Measurements from ENCODE around the gene ACLY.

The ACLY gene

GRCh38 chr17:41891135-41892020 lies 27.4 kb downstream of the ACLY start:
- peaks cover 66 to 96% of the 10 kb centered on the region in 2 donors for H3K36me3 ChIP-seq (replicated peaks in 1 of 2; ENCODE audit: control insufficient read depth in 2 of 2, insufficient read depth in 2 of 2, low read length in 2 of 2)
- no peak overlapping the region for H3K4me3 ChIP-seq (ENCODE audit: low read length in 2 of 2)
- H3K14ac ChIP-seq (ENCODE audit: low read length), result no peak overlapping the region
- no peaks in the 10 kb centered on the region for H3K9me3 ChIP-seq (replicated peaks in 1 of 2; ENCODE audit: control insufficient read depth in 2 of 2, insufficient read depth in 1 of 2, low read depth in 1 of 2, low read length in 2 of 2)
- no peak overlapping the region for H3K9ac ChIP-seq (ENCODE audit: low read depth, low read length, poor library complexity)
- H3K27ac ChIP-seq (replicated peaks; ENCODE audit: low read length), result no peak overlapping the region
- no peak overlapping the region for H3K4me2 ChIP-seq (ENCODE audit: insufficient read depth, low read length, poor library complexity, severe bottlenecking)
- no CpG with 5 or more reads among the region's 7 CpGs for WGBS, 2 donors (ENCODE audit: extremely low coverage in 2 of 2, insufficient read length in 2 of 2, insufficient replicate concordance in 1 of 2)
- no peak overlapping the region for H4K91ac ChIP-seq (ENCODE audit: low read depth, low read length, poor library complexity)
- H2AFZ ChIP-seq (ENCODE audit: low read length), result no peak overlapping the region
- no peak overlapping the region for H2BK5ac ChIP-seq (ENCODE audit: low read length)
- H2BK12ac ChIP-seq (ENCODE audit: low read length), result no peak overlapping the region
- H3K18ac ChIP-seq (ENCODE audit: low read length), result no peak overlapping the region
- no peak overlapping the region for H4K8ac ChIP-seq (ENCODE audit: low read depth, low read length)
- no peak overlapping the region for H2BK15ac ChIP-seq (ENCODE audit: low read length)
- H3K27me3 ChIP-seq (ENCODE audit: control insufficient read depth in 3 of 3, insufficient read depth in 3 of 3, low read depth in 1 of 3, low read length in 3 of 3), result no peaks in the 10 kb centered on the region
- H2BK120ac ChIP-seq (ENCODE audit: low read depth, low read length), result no peak overlapping the region
- no peak overlapping the region for H3K23ac ChIP-seq (ENCODE audit: low read depth, low read length, poor library complexity)
- no peak for DNase-seq (ENCODE audit: low spot score)
- H3K4me1 ChIP-seq (ENCODE audit: control insufficient read depth in 2 of 2, insufficient read depth in 1 of 2, low read depth in 1 of 2, low read length in 2 of 2), result no peaks in the 10 kb centered on the region
- H2AK5ac ChIP-seq (ENCODE audit: low read depth, low read length), result no peak overlapping the region
- peaks cover 13% of the 10 kb centered on the region for H3K79me1 ChIP-seq (ENCODE audit: low read depth, low read length)
- H3K4ac ChIP-seq (ENCODE audit: low read length), result no peak overlapping the region

- Histone ChIP-seq H3K23ac (ENCODE audit: low read depth, low read length, poor library complexity) (no peak overlapping the region), H2AFZ (ENCODE audit: low read length) (no peak overlapping the region), H3K4ac (ENCODE audit: low read length) (no peak overlapping the region), H2BK12ac (ENCODE audit: low read length) (no peak overlapping the region), H4K8ac (ENCODE audit: low read depth, low read length) (no peak overlapping the region), H3K14ac (ENCODE audit: low read length) (no peak overlapping the region), H3K4me2 (ENCODE audit: insufficient read depth, low read length, poor library complexity, severe bottlenecking) (no peak overlapping the region), H3K27ac (replicated peaks; ENCODE audit: low read length) (no peak overlapping the region), H3K4me1 (ENCODE audit: control insufficient read depth in 2 of 2, insufficient read depth in 1 of 2, low read depth in 1 of 2, low read length in 2 of 2) (peaks cover 0 to 5% of the 10 kb centered on the region in 2 donors), H3K18ac (ENCODE audit: low read length) (no peak overlapping the region), H3K36me3 (replicated peaks in 1 of 2; ENCODE audit: control insufficient read depth in 2 of 2, insufficient read depth in 2 of 2, low read length in 2 of 2) (peaks cover 70 to 96% of the 10 kb centered on the region in 2 donors), H3K4me3 (ENCODE audit: low read length in 2 of 2) (no peak overlapping the region), H3K27me3 (ENCODE audit: control insufficient read depth in 3 of 3, insufficient read depth in 3 of 3, low read depth in 1 of 3, low read length in 3 of 3) (no peaks in the 10 kb centered on the region), H3K9me3 (replicated peaks in 1 of 2; ENCODE audit: control insufficient read depth in 2 of 2, insufficient read depth in 1 of 2, low read depth in 1 of 2, low read length in 2 of 2) (no peaks in the 10 kb centered on the region), H2AK5ac (ENCODE audit: low read depth, low read length) (no peak overlapping the region), H3K9ac (ENCODE audit: low read depth, low read length, poor library complexity) (no peak overlapping the region), H3K79me1 (ENCODE audit: low read depth, low read length) (peaks cover 7% of the 10 kb centered on the region), H2BK5ac (ENCODE audit: low read length) (no peak overlapping the region), H2BK15ac (ENCODE audit: low read length) (no peak overlapping the region), H2BK120ac (ENCODE audit: low read depth, low read length) (no peak overlapping the region), H4K91ac (ENCODE audit: low read depth, low read length, poor library complexity) (no peak overlapping the region)
- DNase-seq (ENCODE audit: low spot score), result no peak
- no CpG with 5 or more reads among the region's 6 CpGs for WGBS, 2 donors (ENCODE audit: extremely low coverage in 2 of 2, insufficient read length in 2 of 2, insufficient replicate concordance in 1 of 2)
Observed at GRCh38 chr17:41888332-41888965, 30.3 kb downstream of the ACLY start.

- Histone ChIP-seq H3K9me3 (replicated peaks in 1 of 2; ENCODE audit: control insufficient read depth in 2 of 2, insufficient read depth in 1 of 2, low read depth in 1 of 2, low read length in 2 of 2) (no peaks in the 10 kb centered on the region), H3K4ac (ENCODE audit: low read length) (peak overlapping the region; percentile 91), H3K36me3 (replicated peaks in 1 of 2; ENCODE audit: control insufficient read depth in 2 of 2, insufficient read depth in 2 of 2, low read length in 2 of 2) (peaks cover 63 to 95% of the 10 kb centered on the region in 2 donors), H2BK12ac (ENCODE audit: low read length) (peak overlapping the region; percentile 65), H3K79me1 (ENCODE audit: low read depth, low read length) (peaks cover 1% of the 10 kb centered on the region), H2AFZ (ENCODE audit: low read length) (no peak overlapping the region), H3K27ac (replicated peaks; ENCODE audit: low read length) (peak overlapping the region; percentile 21), H2BK5ac (ENCODE audit: low read length) (no peak overlapping the region), H3K4me2 (ENCODE audit: insufficient read depth, low read length, poor library complexity, severe bottlenecking) (peak overlapping the region; percentile 32), H3K9ac (ENCODE audit: low read depth, low read length, poor library complexity) (peak overlapping the region; percentile 88), H3K27me3 (ENCODE audit: control insufficient read depth in 3 of 3, insufficient read depth in 3 of 3, low read depth in 1 of 3, low read length in 3 of 3) (no peaks in the 10 kb centered on the region), H2BK120ac (ENCODE audit: low read depth, low read length) (no peak overlapping the region), H2BK15ac (ENCODE audit: low read length) (no peak overlapping the region), H3K4me3 (ENCODE audit: low read length in 2 of 2) (no peak overlapping the region), H3K4me1 (ENCODE audit: control insufficient read depth in 2 of 2, insufficient read depth in 1 of 2, low read depth in 1 of 2, low read length in 2 of 2) (peaks cover 0 to 5% of the 10 kb centered on the region in 2 donors), H3K23ac (ENCODE audit: low read depth, low read length, poor library complexity) (peak overlapping the region; percentile 20), H3K18ac (ENCODE audit: low read length) (peak overlapping the region; percentile 86), H4K8ac (ENCODE audit: low read depth, low read length) (peak overlapping the region; percentile 70), H3K14ac (ENCODE audit: low read length) (no peak overlapping the region), H4K91ac (ENCODE audit: low read depth, low read length, poor library complexity) (no peak overlapping the region), H2AK5ac (ENCODE audit: low read depth, low read length) (no peak overlapping the region)
- DNase-seq (ENCODE audit: low spot score), result peak; percentile 66
- no CpG with 5 or more reads among the region's 6 CpGs for WGBS, 2 donors (ENCODE audit: extremely low coverage in 2 of 2, insufficient read length in 2 of 2, insufficient replicate concordance in 1 of 2)
Observed at GRCh38 chr17:41885733-41886132, 33.0 kb downstream of the ACLY start.

GRCh38 chr17:41882756-41883155 lies 36.0 kb downstream of the ACLY start:
- Histone ChIP-seq H2AFZ (ENCODE audit: low read length) (no peak overlapping the region), H3K4ac (ENCODE audit: low read length) (no peak overlapping the region), H2AK5ac (ENCODE audit: low read depth, low read length) (no peak overlapping the region), H3K9ac (ENCODE audit: low read depth, low read length, poor library complexity) (no peak overlapping the region), H2BK12ac (ENCODE audit: low read length) (no peak overlapping the region), H3K4me3 (ENCODE audit: low read length in 2 of 2) (no peak overlapping the region), H3K27ac (replicated peaks; ENCODE audit: low read length) (no peak overlapping the region), H3K4me2 (ENCODE audit: insufficient read depth, low read length, poor library complexity, severe bottlenecking) (no peak overlapping the region), H2BK5ac (ENCODE audit: low read length) (no peak overlapping the region), H3K23ac (ENCODE audit: low read depth, low read length, poor library complexity) (no peak overlapping the region), H4K91ac (ENCODE audit: low read depth, low read length, poor library complexity) (no peak overlapping the region), H3K14ac (ENCODE audit: low read length) (no peak overlapping the region), H3K79me1 (ENCODE audit: low read depth, low read length) (peaks cover 3% of the 10 kb centered on the region), H3K27me3 (ENCODE audit: control insufficient read depth in 3 of 3, insufficient read depth in 3 of 3, low read depth in 1 of 3, low read length in 3 of 3) (no peaks in the 10 kb centered on the region), H3K36me3 (replicated peaks in 1 of 2; ENCODE audit: control insufficient read depth in 2 of 2, insufficient read depth in 2 of 2, low read length in 2 of 2) (peaks cover 73 to 98% of the 10 kb centered on the region in 2 donors), H4K8ac (ENCODE audit: low read depth, low read length) (no peak overlapping the region), H3K4me1 (ENCODE audit: control insufficient read depth in 2 of 2, insufficient read depth in 1 of 2, low read depth in 1 of 2, low read length in 2 of 2) (peaks cover 0 to 5% of the 10 kb centered on the region in 2 donors), H2BK15ac (ENCODE audit: low read length) (no peak overlapping the region), H3K18ac (ENCODE audit: low read length) (no peak overlapping the region), H3K9me3 (replicated peaks in 1 of 2; ENCODE audit: control insufficient read depth in 2 of 2, insufficient read depth in 1 of 2, low read depth in 1 of 2, low read length in 2 of 2) (peaks cover 2 to 3% of the 10 kb centered on the region in 2 donors), H2BK120ac (ENCODE audit: low read depth, low read length) (no peak overlapping the region)
- DNase-seq (ENCODE audit: low spot score), result no peak
- no CpG with 5 or more reads among the region's 6 CpGs for WGBS, 2 donors (ENCODE audit: extremely low coverage in 2 of 2, insufficient read length in 2 of 2, insufficient replicate concordance in 1 of 2)
